Endometrium (tissue), 2 donors: Measurements from ENCODE around the gene GRID1.

Experiments used
- FAIRE-seq: peaks from 2 replicates; lab custom pipeline; 2012; peaks lifted over from hg19 to GRCh38; lab: Jason Lieb, UNC
- donor health status: control.
- donor health status: control.

GRID1 gene

GRCh38 chr10:86368987-86369386 lies 2.4 kb upstream of the GRID1 start:
- FAIRE-seq = no peak

- FAIRE-seq = no peak
Measured at GRCh38 chr10:86368046-86368445, 1.5 kb upstream of the GRID1 start.

- FAIRE-seq = no peak
Measured at GRCh38 chr10:86367152-86367951, 757 bp upstream of the GRID1 start.

GRCh38 chr10:86366902-86367151 lies 232 bp upstream of the GRID1 start:
- FAIRE-seq = no peak

- no peak for FAIRE-seq
Measured at GRCh38 chr10:86365346-86366032, 1.1 kb downstream of the GRID1 start.

GRCh38 chr10:86364491-86365345 lies 1.9 kb downstream of the GRID1 start:
- FAIRE-seq = no peak

GRCh38 chr10:86363833-86364490 lies 2.6 kb downstream of the GRID1 start:
- FAIRE-seq = no peak

GRCh38 chr10:86363184-86363832 lies 3.3 kb downstream of the GRID1 start:
- no peak for FAIRE-seq

GRCh38 chr10:86362586-86363183 lies 3.9 kb downstream of the GRID1 start:
- FAIRE-seq = no peak

GRCh38 chr10:86362129-86362527 lies 4.5 kb downstream of the GRID1 start:
- no peak for FAIRE-seq

- FAIRE-seq = no peak
Measured at GRCh38 chr10:86361156-86362128, 5.2 kb downstream of the GRID1 start.

- no peak for FAIRE-seq
Measured at GRCh38 chr10:86360657-86361056, 5.9 kb downstream of the GRID1 start.

GRCh38 chr10:86359954-86360353 lies 6.6 kb downstream of the GRID1 start:
- no peak for FAIRE-seq

GRCh38 chr10:86359111-86359510 lies 7.5 kb downstream of the GRID1 start:
- FAIRE-seq = no peak

- FAIRE-seq = no peak
Measured at GRCh38 chr10:86357676-86358075, 8.9 kb downstream of the GRID1 start.

GRCh38 chr10:86357041-86357440 lies 9.6 kb downstream of the GRID1 start:
- no peak for FAIRE-seq

GRCh38 chr10:86356296-86356695 lies 10.3 kb downstream of the GRID1 start:
- no peak for FAIRE-seq

GRCh38 chr10:86355571-86356038 lies 11.0 kb downstream of the GRID1 start:
- no peak for FAIRE-seq

GRCh38 chr10:86354761-86355540 lies 11.6 kb downstream of the GRID1 start:
- FAIRE-seq = no peak
